OCI-LY1 (cell line): ENCODE results near the gene ELK3.

Source experiments
- EZH2 ChIP-seq: fragments of 200-600 bp; sonication (generic), shearing (Covaris generic); IDR thresholded peaks from 2 replicates; pipeline ENCODE4 v1.8.0; 2017; ENCODE audit warnings: borderline replicate concordance, mixed run types, mild to moderate bottlenecking, antibody characterized with exemption, low read length, moderate library complexity, mixed read lengths
- TF ChIP-seq, protein P1 (sequence below): fragments of 200-600 bp; sonication (generic), shearing (Covaris generic); IDR thresholded peaks from 2 replicates; pipeline ENCODE4 v1.5.1; 2017; ENCODE audit warnings: mild to moderate bottlenecking, antibody characterized with exemption, low read length, moderate library complexity, mixed read lengths

DNA sequence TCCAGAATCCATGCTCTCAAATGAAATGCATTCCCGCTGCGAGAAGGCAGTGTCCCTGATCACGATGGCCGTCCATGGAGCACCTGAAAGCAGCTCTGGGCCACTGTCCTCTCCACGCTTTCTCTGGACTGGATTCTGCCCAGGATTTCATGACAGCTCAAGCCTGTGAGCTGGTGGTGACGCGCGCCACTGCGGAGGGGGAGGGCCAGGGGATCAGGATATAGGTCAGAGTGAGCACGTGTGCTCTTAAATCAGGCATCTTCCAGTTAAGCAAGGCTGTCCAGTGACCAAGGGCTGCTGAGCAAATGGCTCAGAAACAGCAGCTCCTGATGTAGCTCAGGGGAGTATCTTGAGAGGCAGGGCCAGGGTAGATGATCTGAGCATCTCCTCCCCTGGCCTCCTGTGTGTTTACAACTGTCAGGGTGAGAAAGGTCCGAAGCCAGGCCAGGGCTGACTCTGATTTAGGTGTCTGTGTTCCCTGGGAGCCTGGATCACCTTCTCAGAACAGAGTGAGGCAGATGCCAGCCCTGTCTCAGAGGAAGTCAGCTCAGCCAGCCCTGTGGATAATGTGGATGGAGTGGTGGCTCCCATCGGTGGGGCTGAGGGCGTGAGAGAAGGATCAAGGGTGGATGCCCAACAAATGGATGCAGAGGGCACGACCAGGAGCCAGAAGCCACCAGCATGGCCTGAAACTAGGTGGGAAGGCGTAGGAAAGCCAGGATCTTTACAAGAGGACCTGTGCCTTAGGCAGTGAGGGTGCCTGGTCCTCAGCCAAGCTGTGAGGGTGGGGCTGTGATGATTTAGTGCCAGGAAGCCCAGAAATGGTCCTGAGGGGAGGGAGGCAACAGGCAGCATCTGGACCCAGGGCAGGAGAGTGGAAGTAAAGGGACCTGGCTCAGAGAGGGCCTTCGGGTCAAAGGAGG lies 55.3 kb downstream of the ELK3 start:
- TF ChIP-seq, protein P1, sequence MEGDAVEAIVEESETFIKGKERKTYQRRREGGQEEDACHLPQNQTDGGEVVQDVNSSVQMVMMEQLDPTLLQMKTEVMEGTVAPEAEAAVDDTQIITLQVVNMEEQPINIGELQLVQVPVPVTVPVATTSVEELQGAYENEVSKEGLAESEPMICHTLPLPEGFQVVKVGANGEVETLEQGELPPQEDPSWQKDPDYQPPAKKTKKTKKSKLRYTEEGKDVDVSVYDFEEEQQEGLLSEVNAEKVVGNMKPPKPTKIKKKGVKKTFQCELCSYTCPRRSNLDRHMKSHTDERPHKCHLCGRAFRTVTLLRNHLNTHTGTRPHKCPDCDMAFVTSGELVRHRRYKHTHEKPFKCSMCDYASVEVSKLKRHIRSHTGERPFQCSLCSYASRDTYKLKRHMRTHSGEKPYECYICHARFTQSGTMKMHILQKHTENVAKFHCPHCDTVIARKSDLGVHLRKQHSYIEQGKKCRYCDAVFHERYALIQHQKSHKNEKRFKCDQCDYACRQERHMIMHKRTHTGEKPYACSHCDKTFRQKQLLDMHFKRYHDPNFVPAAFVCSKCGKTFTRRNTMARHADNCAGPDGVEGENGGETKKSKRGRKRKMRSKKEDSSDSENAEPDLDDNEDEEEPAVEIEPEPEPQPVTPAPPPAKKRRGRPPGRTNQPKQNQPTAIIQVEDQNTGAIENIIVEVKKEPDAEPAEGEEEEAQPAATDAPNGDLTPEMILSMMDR, result no peak
- TF ChIP-seq EZH2, result no peak
